HCT116 (cell line): Measurements from ENCODE around the gene RAB31.

ENCODE experiments used
- EGR1 ChIP-seq: IDR thresholded peaks from 2 replicates; pipeline ENCODE4 v1.6.1; 2012; ENCODE audit warnings: low read depth
- FOSL1 ChIP-seq: IDR thresholded peaks from 2 replicates; pipeline ENCODE4 v1.6.1; 2012; ENCODE audit warnings: low read depth
- SP1 ChIP-seq: IDR thresholded peaks from 2 replicates; pipeline ENCODE4 v1.6.1; 2012; ENCODE audit warnings: low read depth
- YY1 ChIP-seq: IDR thresholded peaks from 2 replicates; pipeline ENCODE4 v1.6.1; 2011; ENCODE audit warnings: low read length, low read depth, moderate library complexity, mild to moderate bottlenecking; ENCODE audit not compliant: insufficient replicate concordance; ENCODE audit errors: extremely low read depth
- TF ChIP-seq, protein P1 (sequence below): IDR thresholded peaks from 2 replicates; pipeline ENCODE4 v1.6.1; 2012; ENCODE audit warnings: low read depth
- TF ChIP-seq, protein P2 (sequence below), 3 experiments: fragments of 200-600 bp in 1 of 3; sonication (generic) in 1 of 3; IDR thresholded peaks in 2 of 3; conservative IDR thresholded peaks in 1 of 3; 2 replicates each; pipeline ENCODE4 v1.5.1; 2012 to 2017; ENCODE audit warnings: low read depth in 2 of 3, low read length in 2 of 3, antibody characterized with exemption in 1 of 3, borderline replicate concordance in 1 of 3, control low read depth in 1 of 3, mild to moderate bottlenecking in 1 of 3, mixed read lengths in 1 of 3, mixed run types in 1 of 3, moderate library complexity in 1 of 3; ENCODE audit not compliant: insufficient read depth in 1 of 3
- TF ChIP-seq, protein P3 (sequence below): IDR thresholded peaks from 2 replicates; pipeline ENCODE4 v1.6.1; 2011; ENCODE audit warnings: mild to moderate bottlenecking, low read length, moderate library complexity; ENCODE audit not compliant: insufficient replicate concordance; ENCODE audit errors: extremely low read depth

DNA sequence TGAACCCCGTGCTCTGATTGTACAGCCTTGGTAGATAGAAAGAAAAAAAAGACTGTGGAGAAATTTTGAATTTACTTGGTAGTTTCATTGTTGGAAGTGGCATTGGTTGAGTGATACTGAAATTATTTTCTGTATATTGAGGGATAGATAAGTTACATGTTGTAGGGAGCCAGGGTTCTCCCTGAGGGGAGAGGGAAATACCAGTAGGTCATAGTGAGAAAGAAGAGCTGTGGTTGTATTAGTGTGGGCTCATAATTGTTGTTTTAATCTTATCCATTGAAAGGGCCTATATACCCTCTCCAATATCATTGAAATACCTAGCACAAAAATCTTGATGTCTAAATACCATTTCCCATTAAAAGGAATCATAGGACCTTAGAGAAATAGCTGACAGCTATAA, 16.9 kb upstream of the RAB31 start:
- TF ChIP-seq, protein P1, sequence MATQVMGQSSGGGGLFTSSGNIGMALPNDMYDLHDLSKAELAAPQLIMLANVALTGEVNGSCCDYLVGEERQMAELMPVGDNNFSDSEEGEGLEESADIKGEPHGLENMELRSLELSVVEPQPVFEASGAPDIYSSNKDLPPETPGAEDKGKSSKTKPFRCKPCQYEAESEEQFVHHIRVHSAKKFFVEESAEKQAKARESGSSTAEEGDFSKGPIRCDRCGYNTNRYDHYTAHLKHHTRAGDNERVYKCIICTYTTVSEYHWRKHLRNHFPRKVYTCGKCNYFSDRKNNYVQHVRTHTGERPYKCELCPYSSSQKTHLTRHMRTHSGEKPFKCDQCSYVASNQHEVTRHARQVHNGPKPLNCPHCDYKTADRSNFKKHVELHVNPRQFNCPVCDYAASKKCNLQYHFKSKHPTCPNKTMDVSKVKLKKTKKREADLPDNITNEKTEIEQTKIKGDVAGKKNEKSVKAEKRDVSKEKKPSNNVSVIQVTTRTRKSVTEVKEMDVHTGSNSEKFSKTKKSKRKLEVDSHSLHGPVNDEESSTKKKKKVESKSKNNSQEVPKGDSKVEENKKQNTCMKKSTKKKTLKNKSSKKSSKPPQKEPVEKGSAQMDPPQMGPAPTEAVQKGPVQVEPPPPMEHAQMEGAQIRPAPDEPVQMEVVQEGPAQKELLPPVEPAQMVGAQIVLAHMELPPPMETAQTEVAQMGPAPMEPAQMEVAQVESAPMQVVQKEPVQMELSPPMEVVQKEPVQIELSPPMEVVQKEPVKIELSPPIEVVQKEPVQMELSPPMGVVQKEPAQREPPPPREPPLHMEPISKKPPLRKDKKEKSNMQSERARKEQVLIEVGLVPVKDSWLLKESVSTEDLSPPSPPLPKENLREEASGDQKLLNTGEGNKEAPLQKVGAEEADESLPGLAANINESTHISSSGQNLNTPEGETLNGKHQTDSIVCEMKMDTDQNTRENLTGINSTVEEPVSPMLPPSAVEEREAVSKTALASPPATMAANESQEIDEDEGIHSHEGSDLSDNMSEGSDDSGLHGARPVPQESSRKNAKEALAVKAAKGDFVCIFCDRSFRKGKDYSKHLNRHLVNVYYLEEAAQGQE = no peak
- TF ChIP-seq, protein P2, sequence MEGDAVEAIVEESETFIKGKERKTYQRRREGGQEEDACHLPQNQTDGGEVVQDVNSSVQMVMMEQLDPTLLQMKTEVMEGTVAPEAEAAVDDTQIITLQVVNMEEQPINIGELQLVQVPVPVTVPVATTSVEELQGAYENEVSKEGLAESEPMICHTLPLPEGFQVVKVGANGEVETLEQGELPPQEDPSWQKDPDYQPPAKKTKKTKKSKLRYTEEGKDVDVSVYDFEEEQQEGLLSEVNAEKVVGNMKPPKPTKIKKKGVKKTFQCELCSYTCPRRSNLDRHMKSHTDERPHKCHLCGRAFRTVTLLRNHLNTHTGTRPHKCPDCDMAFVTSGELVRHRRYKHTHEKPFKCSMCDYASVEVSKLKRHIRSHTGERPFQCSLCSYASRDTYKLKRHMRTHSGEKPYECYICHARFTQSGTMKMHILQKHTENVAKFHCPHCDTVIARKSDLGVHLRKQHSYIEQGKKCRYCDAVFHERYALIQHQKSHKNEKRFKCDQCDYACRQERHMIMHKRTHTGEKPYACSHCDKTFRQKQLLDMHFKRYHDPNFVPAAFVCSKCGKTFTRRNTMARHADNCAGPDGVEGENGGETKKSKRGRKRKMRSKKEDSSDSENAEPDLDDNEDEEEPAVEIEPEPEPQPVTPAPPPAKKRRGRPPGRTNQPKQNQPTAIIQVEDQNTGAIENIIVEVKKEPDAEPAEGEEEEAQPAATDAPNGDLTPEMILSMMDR (IDR thresholded peaks at IDR 0.05 in 2 of 3, conservative IDR thresholded peaks at IDR 0.05 in 1 of 3; ENCODE audit: borderline replicate concordance in 1 of 3, insufficient read depth in 1 of 3, low read depth in 2 of 3, low read length in 2 of 3) = no peak
- TF ChIP-seq FOSL1 (no peak), EGR1 (no peak), SP1 (no peak), YY1 (no peak)
- TF ChIP-seq, protein P3, sequence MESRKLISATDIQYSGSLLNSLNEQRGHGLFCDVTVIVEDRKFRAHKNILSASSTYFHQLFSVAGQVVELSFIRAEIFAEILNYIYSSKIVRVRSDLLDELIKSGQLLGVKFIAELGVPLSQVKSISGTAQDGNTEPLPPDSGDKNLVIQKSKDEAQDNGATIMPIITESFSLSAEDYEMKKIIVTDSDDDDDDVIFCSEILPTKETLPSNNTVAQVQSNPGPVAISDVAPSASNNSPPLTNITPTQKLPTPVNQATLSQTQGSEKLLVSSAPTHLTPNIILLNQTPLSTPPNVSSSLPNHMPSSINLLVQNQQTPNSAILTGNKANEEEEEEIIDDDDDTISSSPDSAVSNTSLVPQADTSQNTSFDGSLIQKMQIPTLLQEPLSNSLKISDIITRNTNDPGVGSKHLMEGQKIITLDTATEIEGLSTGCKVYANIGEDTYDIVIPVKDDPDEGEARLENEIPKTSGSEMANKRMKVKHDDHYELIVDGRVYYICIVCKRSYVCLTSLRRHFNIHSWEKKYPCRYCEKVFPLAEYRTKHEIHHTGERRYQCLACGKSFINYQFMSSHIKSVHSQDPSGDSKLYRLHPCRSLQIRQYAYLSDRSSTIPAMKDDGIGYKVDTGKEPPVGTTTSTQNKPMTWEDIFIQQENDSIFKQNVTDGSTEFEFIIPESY = no peak
